Endothelial cell (in vitro differentiated cells): ENCODE measurements around the gene ADD3. TPM values are rescaled to one million over a fixed set of nuclear protein-coding genes. Genes with fewer than 3 reads are reported as not detected.

Experiments
- DNase-seq: peaks from one replicate; pipeline ENCODE4 v3.0.0; 2021; ENCODE audit warnings: low spot score
- H3K27ac Mint-ChIP-seq: one replicate; pipeline ENCODE4 v1.8.0; 2021; ENCODE audit warnings: mixed read lengths, inconsistent platforms; ENCODE audit not compliant: unreplicated experiment
- H3K27me3 Mint-ChIP-seq: one replicate; pipeline ENCODE4 v1.8.0; 2021; ENCODE audit warnings: mild to moderate bottlenecking, moderate library complexity, mixed read lengths, inconsistent platforms; ENCODE audit not compliant: unreplicated experiment
- H3K36me3 Mint-ChIP-seq: one replicate; pipeline ENCODE4 v1.8.0; 2021; ENCODE audit warnings: mild to moderate bottlenecking, low read depth, mixed read lengths, inconsistent platforms; ENCODE audit not compliant: unreplicated experiment
- H3K4me1 Mint-ChIP-seq: one replicate; pipeline ENCODE4 v1.8.0; 2021; ENCODE audit warnings: mild to moderate bottlenecking, mixed read lengths, inconsistent platforms; ENCODE audit not compliant: unreplicated experiment
- H3K4me3 Mint-ChIP-seq: one replicate; pipeline ENCODE4 v1.8.0; 2021; ENCODE audit warnings: mild to moderate bottlenecking, mixed read lengths, inconsistent platforms; ENCODE audit not compliant: unreplicated experiment
- H3K9me3 Mint-ChIP-seq: one replicate; pipeline ENCODE4 v1.8.0; 2021; ENCODE audit warnings: mixed read lengths, inconsistent platforms; ENCODE audit not compliant: unreplicated experiment
- total RNA-seq: library from RNA; stranded (reverse); fragmentation: NEBNext Ultra II Directional; extraction: Animal tissue kit (Norgen Biotek cat#: 25700); gene quantifications from one replicate; pipeline ENCODE4 v1.2.1, GENCODE V29; 2021; ENCODE audit not compliant: unreplicated experiment
- TF ChIP-seq, protein P1 (sequence below): fragments of 200-600 bp; sonication (generic); IDR thresholded peaks from one replicate; pipeline ENCODE4 v1.5.0; 2021; ENCODE audit warnings: antibody characterized with exemption; ENCODE audit not compliant: unreplicated experiment

ADD3 gene
- total RNA-seq, 1 donor from 2014 or later: 125 TPM

DNA sequence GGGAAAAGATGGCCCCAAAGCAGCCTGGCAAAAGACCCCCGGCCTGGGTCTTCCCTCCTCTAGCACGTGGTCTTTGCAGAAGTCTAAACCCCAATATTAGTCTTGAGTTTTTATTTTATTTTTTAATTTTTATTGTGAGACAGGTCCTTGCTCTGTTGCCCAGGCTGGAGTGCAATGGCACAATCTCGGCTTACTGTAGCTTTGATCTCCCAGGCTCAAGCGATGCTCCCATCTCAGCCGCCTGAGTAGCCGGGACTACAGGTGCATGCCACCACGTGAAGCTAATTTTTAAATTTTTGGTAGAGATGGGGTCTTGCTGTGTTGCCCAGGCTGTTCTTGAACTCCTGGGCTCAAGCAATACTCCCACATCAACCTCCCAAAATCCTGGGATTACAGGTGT, 159.4 kb downstream of the ADD3 start:
- Mint-ChIP-seq H3K27me3 (peaks cover 20% of the 10 kb centered on the region), H3K4me3 (no peak overlapping the region), H3K27ac (no peak overlapping the region), H3K4me1 (peaks cover 18% of the 10 kb centered on the region), H3K9me3 (no peaks in the 10 kb centered on the region), H3K36me3 (no peaks in the 10 kb centered on the region)
- no peak for DNase-seq
- TF ChIP-seq, protein P1, sequence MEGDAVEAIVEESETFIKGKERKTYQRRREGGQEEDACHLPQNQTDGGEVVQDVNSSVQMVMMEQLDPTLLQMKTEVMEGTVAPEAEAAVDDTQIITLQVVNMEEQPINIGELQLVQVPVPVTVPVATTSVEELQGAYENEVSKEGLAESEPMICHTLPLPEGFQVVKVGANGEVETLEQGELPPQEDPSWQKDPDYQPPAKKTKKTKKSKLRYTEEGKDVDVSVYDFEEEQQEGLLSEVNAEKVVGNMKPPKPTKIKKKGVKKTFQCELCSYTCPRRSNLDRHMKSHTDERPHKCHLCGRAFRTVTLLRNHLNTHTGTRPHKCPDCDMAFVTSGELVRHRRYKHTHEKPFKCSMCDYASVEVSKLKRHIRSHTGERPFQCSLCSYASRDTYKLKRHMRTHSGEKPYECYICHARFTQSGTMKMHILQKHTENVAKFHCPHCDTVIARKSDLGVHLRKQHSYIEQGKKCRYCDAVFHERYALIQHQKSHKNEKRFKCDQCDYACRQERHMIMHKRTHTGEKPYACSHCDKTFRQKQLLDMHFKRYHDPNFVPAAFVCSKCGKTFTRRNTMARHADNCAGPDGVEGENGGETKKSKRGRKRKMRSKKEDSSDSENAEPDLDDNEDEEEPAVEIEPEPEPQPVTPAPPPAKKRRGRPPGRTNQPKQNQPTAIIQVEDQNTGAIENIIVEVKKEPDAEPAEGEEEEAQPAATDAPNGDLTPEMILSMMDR: no peak

DNA sequence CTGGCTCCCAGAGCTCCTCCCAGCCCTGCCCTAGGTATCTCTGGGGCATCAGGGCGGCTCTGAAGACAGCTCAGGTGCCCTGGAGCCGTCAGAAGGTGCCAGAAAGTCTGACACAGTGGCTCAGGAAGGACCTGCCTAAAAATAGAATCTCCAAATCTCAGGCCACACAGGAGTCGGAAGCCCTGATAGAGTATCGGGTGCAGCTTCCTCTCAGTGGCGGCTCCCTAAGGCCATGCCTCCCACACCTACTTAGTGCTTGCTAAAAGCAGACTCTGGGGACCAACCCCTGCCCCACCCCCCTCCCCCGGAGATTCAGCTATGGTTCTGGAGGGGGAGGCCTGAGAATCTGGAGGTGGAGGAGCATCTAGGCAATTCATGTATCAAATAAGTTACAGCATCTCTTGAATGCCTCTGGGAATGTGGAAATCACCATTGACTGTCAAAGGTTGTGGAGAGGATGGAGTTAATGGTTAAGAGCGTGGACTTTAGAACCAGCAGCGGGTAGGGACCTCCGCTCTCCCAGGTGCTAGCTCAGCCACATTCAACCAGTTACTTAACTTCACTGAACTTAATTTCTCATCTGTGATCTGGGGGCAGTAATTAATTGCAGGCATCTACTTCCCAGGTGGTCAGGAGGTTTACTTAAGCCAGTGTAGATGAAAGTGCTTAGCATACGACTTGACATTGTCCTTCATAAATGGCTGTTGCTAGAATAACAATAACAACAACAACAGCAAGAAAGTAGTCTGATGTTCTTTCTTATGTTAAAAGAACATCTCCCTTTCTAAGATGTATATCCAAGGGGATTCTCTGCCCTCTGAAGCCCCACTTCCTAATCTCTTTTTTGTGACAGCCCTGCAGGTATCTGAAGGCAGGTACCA, 161.1 kb downstream of the ADD3 start:
- no peaks in the 10 kb centered on the region for H3K9me3 Mint-ChIP-seq
- no peak for DNase-seq
- H3K36me3 Mint-ChIP-seq: no peaks in the 10 kb centered on the region
- H3K27me3 Mint-ChIP-seq: peaks cover 20% of the 10 kb centered on the region
- TF ChIP-seq, protein P1: no peak
- peaks cover 13% of the 10 kb centered on the region for H3K4me1 Mint-ChIP-seq
- no peak overlapping the region for H3K27ac Mint-ChIP-seq
- no peak overlapping the region for H3K4me3 Mint-ChIP-seq

DNA sequence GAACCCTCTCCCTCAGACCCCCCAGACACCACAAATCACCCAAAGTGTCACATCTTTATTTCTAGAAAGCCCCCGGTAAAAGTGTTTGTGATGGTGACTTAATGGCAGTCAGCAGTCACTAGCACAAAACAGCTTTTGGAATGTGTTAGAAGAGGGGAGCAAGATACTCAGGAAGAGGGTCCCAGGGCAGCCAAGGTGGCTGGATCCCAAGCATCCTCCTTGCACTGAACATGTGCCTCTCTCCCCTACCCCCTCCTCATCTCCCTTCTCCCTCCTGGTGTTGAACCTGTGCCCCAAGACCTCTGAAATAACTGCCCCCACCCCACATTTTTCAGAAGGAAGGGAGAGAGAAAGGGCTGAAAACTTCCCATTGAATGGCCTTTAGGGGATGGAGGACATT, 161.8 kb downstream of the ADD3 start:
- TF ChIP-seq, protein P1: no peak
- DNase-seq: no peak

DNA sequence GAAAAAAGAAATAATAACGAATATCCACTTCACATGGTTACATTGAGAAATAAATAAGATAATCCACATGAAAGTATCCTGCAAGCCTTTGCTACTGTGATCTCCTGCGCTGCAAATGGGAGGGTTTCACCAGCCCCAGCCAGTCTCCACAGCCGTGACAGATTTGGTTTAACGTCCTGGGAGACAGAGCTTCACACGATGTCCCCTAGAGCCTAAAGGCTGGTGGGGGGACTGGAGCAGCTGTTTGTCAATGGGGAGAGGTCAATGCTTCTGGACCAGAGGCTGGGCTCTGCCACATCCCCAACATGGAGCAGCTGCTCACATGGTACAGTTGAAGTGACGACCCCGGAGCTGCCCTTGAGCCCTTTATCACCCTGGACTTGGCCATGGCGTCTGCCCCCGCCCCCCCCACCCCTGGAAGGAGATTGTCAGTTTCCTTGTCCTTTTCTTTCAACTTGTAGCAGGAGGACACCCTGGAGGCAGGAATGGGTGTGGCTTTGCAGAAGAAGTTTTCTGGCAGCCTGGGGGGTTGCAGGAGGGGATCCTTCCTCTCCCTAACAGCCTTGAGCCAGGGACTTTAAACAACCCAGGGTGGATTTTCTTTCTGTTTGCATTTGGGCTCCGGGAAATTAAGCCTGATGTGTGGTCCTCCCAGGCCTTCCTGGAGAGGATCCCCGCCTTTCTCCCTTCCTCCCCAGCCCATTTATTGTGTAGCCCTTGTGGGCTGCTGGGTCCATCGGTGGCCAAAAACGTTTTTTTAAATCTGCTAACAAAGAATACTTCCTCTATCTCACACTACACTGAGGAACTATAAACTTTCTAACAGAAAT, 162.6 kb downstream of the ADD3 start:
- H3K4me1 Mint-ChIP-seq: peaks cover 13% of the 10 kb centered on the region
- H3K4me3 Mint-ChIP-seq: no peak overlapping the region
- peaks cover 20% of the 10 kb centered on the region for H3K27me3 Mint-ChIP-seq
- TF ChIP-seq, protein P1: no peak
- H3K9me3 Mint-ChIP-seq: no peaks in the 10 kb centered on the region
- no peak for DNase-seq
- H3K27ac Mint-ChIP-seq: no peak overlapping the region
- H3K36me3 Mint-ChIP-seq: no peaks in the 10 kb centered on the region

More for the DNA sequence above, 161.8 kb downstream of the ADD3 start:
- peaks cover 20% of the 10 kb centered on the region for H3K27me3 Mint-ChIP-seq
- H3K27ac Mint-ChIP-seq: no peak overlapping the region
- H3K4me3 Mint-ChIP-seq: no peak overlapping the region
- H3K9me3 Mint-ChIP-seq: no peaks in the 10 kb centered on the region
- H3K4me1 Mint-ChIP-seq: peaks cover 13% of the 10 kb centered on the region
- H3K36me3 Mint-ChIP-seq: no peaks in the 10 kb centered on the region
